H54 (cell line): ENCODE measurements around the gene OPRD1.
"Not testable (repeated sequence)": the region's sequence is repeated elsewhere in the genome, so short reads cannot be mapped to it uniquely, and the experiment has no call there.

Experiments
- DNase-seq: peaks from one replicate; pipeline ENCODE4 v3.0.0; 2011; ENCODE audit warnings: low spot score, mixed read lengths; ENCODE audit not compliant: insufficient read length
- FAIRE-seq: peaks from 3 replicates; lab custom pipeline; 2011; peaks lifted over from hg19 to GRCh38; lab: Jason Lieb, UNC
- POLR2A ChIP-seq: IDR thresholded peaks from 2 replicates; pipeline ENCODE4 v1.6.1; 2011; ENCODE audit warnings: low read depth, mild to moderate bottlenecking, low read length

OPRD1 gene

GRCh38 chr1:28811766-28812668, at the start of gene OPRD1:
OPRD1 (plus strand) TSS chr1:28812170; CDS start chr1:28812384, 214 bp downstream.
- no peak for TF ChIP-seq POLR2A
- FAIRE-seq (no peak), DNase-seq (no peak)

GRCh38 chr1:28766532-28767183, 45.3 kb upstream of the OPRD1 start:
- FAIRE-seq = no peak
- DNase-seq = no peak
- no peak for TF ChIP-seq POLR2A

DNA sequence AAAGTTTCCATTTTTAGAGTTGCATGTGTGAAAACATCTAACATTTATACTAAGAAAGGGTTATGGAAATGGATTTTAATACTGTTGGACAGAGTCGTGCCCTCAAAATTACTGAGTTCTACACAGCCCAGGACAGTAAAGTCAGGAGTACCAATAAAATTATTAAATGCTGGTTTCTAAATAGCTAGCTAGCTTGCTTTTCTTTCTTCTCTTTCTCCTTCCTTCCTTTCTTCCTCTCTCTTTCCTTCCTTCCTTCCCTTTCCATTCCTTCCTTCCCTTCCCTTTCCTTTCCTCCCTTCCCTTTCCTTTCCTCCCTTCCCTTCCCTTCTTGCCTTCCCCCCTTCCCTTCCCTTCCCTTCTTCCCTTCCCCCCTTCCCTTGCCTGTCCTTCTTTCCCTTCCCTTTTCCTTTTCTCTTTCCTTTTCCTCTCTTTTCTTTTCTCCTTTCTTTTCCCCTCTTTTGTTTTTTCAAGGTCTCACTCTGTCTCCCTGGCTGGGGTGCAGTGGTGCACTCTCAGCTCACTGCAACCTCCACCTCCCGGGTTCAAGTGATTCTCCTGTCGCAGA, 41.3 kb upstream of the OPRD1 start:
- DNase-seq (no peak), FAIRE-seq (no peak)

DNA sequence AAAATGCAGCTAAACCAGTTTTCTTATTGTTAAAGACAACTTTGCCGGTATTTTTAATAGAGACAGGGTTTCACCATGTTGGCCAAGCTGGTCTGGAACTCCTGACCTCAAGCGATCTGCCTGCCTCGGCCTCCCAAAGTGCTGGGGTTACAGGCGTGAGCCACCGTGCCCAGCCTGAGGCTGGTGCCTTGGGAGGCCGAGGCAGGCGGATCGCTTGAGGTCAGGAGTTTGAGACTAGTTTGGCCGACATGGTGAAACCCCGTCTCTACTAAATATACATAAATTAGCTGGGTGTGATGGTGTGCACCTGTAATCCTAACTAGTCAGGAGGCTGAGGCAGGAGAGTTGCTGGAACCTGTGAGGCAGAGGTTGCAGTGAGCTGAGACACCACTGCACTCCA, 40.0 kb upstream of the OPRD1 start:
- FAIRE-seq, DNase-seq: not testable (repeated sequence)

More for the DNA sequence above, 41.3 kb upstream of the OPRD1 start:
- no peak for TF ChIP-seq POLR2A

- DNase-seq = no peak
- TF ChIP-seq POLR2A = no peak
- no peak for FAIRE-seq
Measured at GRCh38 chr1:28773105-28773504, 38.9 kb upstream of the OPRD1 start.

GRCh38 chr1:28775121-28775942, 36.6 kb upstream of the OPRD1 start:
- no peak for TF ChIP-seq POLR2A
- FAIRE-seq = no peak
- DNase-seq = no peak

DNA sequence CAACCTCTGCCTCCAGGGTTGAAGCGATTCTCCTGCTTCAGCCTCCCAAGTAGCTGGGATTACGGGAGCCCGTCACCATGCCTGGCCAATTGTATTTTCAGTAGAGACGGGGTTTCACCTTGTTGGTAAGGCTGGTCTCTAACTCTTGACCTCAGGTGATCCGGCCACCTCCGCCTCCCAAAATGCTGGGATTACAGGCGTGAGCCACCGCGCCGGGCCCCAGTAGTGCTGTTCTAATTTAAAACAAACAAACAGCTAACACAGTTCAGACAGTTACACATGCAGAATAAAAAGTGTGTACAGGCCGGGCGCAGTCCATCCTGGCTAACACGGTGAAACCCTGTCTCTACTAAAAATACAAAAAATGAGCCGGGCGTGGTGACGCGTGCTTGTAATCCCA, 35.6 kb upstream of the OPRD1 start:
- no peak for TF ChIP-seq POLR2A

GRCh38 chr1:28778021-28778420, 33.9 kb upstream of the OPRD1 start:
- no peak for DNase-seq
- no peak for FAIRE-seq
- no peak for TF ChIP-seq POLR2A

More for the DNA sequence above, 35.6 kb upstream of the OPRD1 start:
- DNase-seq = no peak
- no peak for FAIRE-seq

GRCh38 chr1:28779751-28780408, 32.1 kb upstream of the OPRD1 start:
- no peak for FAIRE-seq
- no peak for TF ChIP-seq POLR2A
- no peak for DNase-seq

GRCh38 chr1:28781305-28781704, 30.7 kb upstream of the OPRD1 start:
- DNase-seq = no peak
- TF ChIP-seq POLR2A = no peak
- FAIRE-seq = no peak

GRCh38 chr1:28782011-28782410, 30.0 kb upstream of the OPRD1 start:
- no peak for TF ChIP-seq POLR2A
- FAIRE-seq (no peak), DNase-seq (no peak)

GRCh38 chr1:28783363-28783762, 28.6 kb upstream of the OPRD1 start:
- no peak for DNase-seq
- TF ChIP-seq POLR2A = no peak
- no peak for FAIRE-seq

- DNase-seq (no peak), FAIRE-seq (no peak)
- TF ChIP-seq POLR2A = no peak
Measured at GRCh38 chr1:28789412-28789811, 22.6 kb upstream of the OPRD1 start.

GRCh38 chr1:28789816-28790215, 22.2 kb upstream of the OPRD1 start:
- DNase-seq (no peak), FAIRE-seq (no peak)
- no peak for TF ChIP-seq POLR2A
